K562 (cell line): ENCODE data around the gene SLC39A7. TPM values are rescaled to one million over a fixed set of nuclear protein-coding genes. Genes with fewer than 3 reads are reported as not detected.

Experiments used
- ATF4 ChIP-seq: fragments of 450-650 bp; formaldehyde crosslinking; IDR thresholded peaks from 2 replicates; pipeline ENCODE4 v1.4.0; 2022; ENCODE audit warnings: mild to moderate bottlenecking, moderate library complexity
- CC2D1A ChIP-seq: fragments of 450-650 bp; IDR thresholded peaks from 2 replicates; pipeline ENCODE4 v1.6.1; 2017; ENCODE audit warnings: mild to moderate bottlenecking
- ELK3 ChIP-seq: fragments of 450-650 bp; formaldehyde crosslinking; IDR thresholded peaks from 2 replicates; pipeline ENCODE4 v1.4.0; 2020; ENCODE audit warnings: mild to moderate bottlenecking
- GABPB2 ChIP-seq: fragments of 250-450 bp; sonication (Bioruptor Pico); conservative IDR thresholded peaks from 2 replicates; pipeline ENCODE4 v1.5.1; 2021; ENCODE audit warnings: mild to moderate bottlenecking
- HCFC1 ChIP-seq: IDR thresholded peaks from 2 replicates; pipeline ENCODE4 v1.6.1; 2012; ENCODE audit warnings: low read depth, low read length, improper control_type of control experiment
- HDAC2 ChIP-seq: fragments of 450-650 bp; IDR thresholded peaks from 2 replicates; pipeline ENCODE4 v1.6.1; 2016; ENCODE audit warnings: mild to moderate bottlenecking
- ILK ChIP-seq: fragments of 450-650 bp; IDR thresholded peaks from 2 replicates; pipeline ENCODE4 v1.6.1; 2016; ENCODE audit warnings: missing genetic modification characterization, low read depth, mild to moderate bottlenecking, missing compliant biosample characterization, moderate library complexity, borderline replicate concordance
- KLF1 ChIP-seq: fragments of 450-650 bp; IDR thresholded peaks from 2 replicates; pipeline ENCODE4 v1.6.1; 2016; ENCODE audit warnings: missing genetic modification characterization, missing compliant biosample characterization
- MNT ChIP-seq, 2 experiments: fragments of 450-650 bp; conservative IDR thresholded peaks; 2 replicates each; pipeline ENCODE4 v1.6.1; 2017; ENCODE audit warnings: mild to moderate bottlenecking in 2 of 2, moderate library complexity in 2 of 2
- POLR2A ChIP-seq: fragments of 450-650 bp; conservative IDR thresholded peaks from 2 replicates; pipeline ENCODE4 v1.6.1; 2016
- PRPF4 ChIP-seq: fragments of 200-400 bp; formaldehyde crosslinking; IDR thresholded peaks from one replicate; pipeline ENCODE4 v1.6.1; 2017; ENCODE audit warnings: low read length, low read depth, mild to moderate bottlenecking; ENCODE audit not compliant: insufficient read depth, poor library complexity, severe bottlenecking
- SMARCB1 ChIP-seq: IDR thresholded peaks from 2 replicates; pipeline ENCODE4 v1.6.1; 2011; ENCODE audit warnings: improper control_type of control experiment, low read depth; ENCODE audit not compliant: insufficient read length
- SRSF3 ChIP-seq: fragments of 200-400 bp; formaldehyde crosslinking; IDR thresholded peaks from 2 replicates; pipeline ENCODE4 v1.6.1; 2016; ENCODE audit warnings: mild to moderate bottlenecking, low read length, moderate library complexity; ENCODE audit not compliant: insufficient read depth
- ZNF146 ChIP-seq: IDR thresholded peaks from one replicate; pipeline ENCODE4 v1.6.1; 2018; ENCODE audit warnings: missing compliant biosample characterization; ENCODE audit not compliant: unreplicated experiment
- ZNF184 ChIP-seq: sonication (generic); formaldehyde crosslinking; IDR thresholded peaks from 2 replicates; pipeline ENCODE4 v1.5.0; 2020; ENCODE audit warnings: missing genetic modification reagents
- ZNF280A ChIP-seq: fragments of 450-650 bp; IDR thresholded peaks from 2 replicates; pipeline ENCODE4 v1.6.1; 2018; ENCODE audit warnings: mild to moderate bottlenecking, low read depth; ENCODE audit not compliant: partially characterized antibody
- ZNF444 ChIP-seq: fragments of 250-450 bp; sonication (Bioruptor Pico); IDR thresholded peaks from 2 replicates; pipeline ENCODE4 v1.4.0; 2020; ENCODE audit warnings: mild to moderate bottlenecking, moderate library complexity
- ZNF592 ChIP-seq: fragments of 450-650 bp; IDR thresholded peaks from 2 replicates; pipeline ENCODE4 v1.6.1; 2017; ENCODE audit warnings: antibody characterized with exemption, mild to moderate bottlenecking
- polyA plus RNA-seq, 8 experiments: library from polyadenylated mRNA; depleted of rRNA in 4 of 8; stranded (reverse) in 5 of 8; unstranded in 3 of 8; fragments of >200 nt; fragmentation: Nextera tagmentation in 2 of 8; fragmentation: Illumina TruSeq in 1 of 8; extraction: Ambion mirVana in 2 of 8; extraction: Trizol in 1 of 8; gene quantifications; 2 replicates each; pipeline versions ENCODE4 v1.2.1 to v1.2.3, GENCODE V29; 2011 to 2014; ENCODE audit warnings: inconsistent platforms in 1 of 8, missing spikeins in 1 of 8
- total RNA-seq, 7 experiments: library from RNA; depleted of rRNA in 6 of 7; stranded (reverse); fragments of >200 nt in 6 of 7; fragmentation: Illumina TruSeq in 2 of 7; extraction: Trizol in 2 of 7; gene quantifications; 2 replicates each; pipeline versions ENCODE4 v1.2.1 to v1.2.3, GENCODE V29; 2011 to 2021; ENCODE audit warnings: low replicate concordance in 1 of 7

SLC39A7 gene
- total and polyA plus RNA-seq, 9 of the 15 experiments (the other 6 are each of a cell fraction or from before 2014, with no cell fraction given), result 21.7 to 169 (median 121) TPM

- TF ChIP-seq HCFC1, result peak; percentile 64; the same call in 1 of the 2 replicates
- 0 out of 2 replicates have a peak, but pooled peaks have one; percentile 33 for TF ChIP-seq ATF4 (CRISPR knock-in tag)
- peak; percentile 54 for TF ChIP-seq ZNF592
- TF ChIP-seq CC2D1A, result peak; percentile 76; the same call in 1 of the 2 replicates
- no peak for TF ChIP-seq ELK3
- peak in 1 of 2 experiments; percentile 78; a peak in 3 of 4 replicates for TF ChIP-seq MNT (conservative IDR thresholded peaks at IDR 0.05)
- TF ChIP-seq ILK (tag), result no peak
- TF ChIP-seq POLR2A, result peak; percentile 95
- TF ChIP-seq SRSF3, result 0 out of 2 replicates have a peak, but pooled peaks have one; percentile 67
- peak; percentile 80 for TF ChIP-seq HDAC2
- peak; percentile 37 for TF ChIP-seq PRPF4
- peak; percentile 50; the same call in 1 of the 2 replicates for TF ChIP-seq GABPB2 (CRISPR knock-in tag)
- TF ChIP-seq ZNF184, result no peak
- no peak for TF ChIP-seq ZNF146 (CRISPR knock-in tag)
- no peak for TF ChIP-seq ZNF280A
- TF ChIP-seq SMARCB1, result no peak
- TF ChIP-seq ZNF444 (CRISPR knock-in tag), result no peak
- TF ChIP-seq KLF1, result no peak
Measured at GRCh38 chr6:33208091-33208967, 7.7 kb downstream of the SLC39A7 start, which contains the start of gene RING1 (continued).
